DMS 273 (cell line): ENCODE measurements around the gene KCNJ10.

ENCODE experiments used
- DNase-seq: peaks from one replicate; lab custom pipeline; 2025; ENCODE audit not compliant: unreplicated experiment; lab: John Stamatoyannopoulos, UW

The KCNJ10 gene

DNA sequence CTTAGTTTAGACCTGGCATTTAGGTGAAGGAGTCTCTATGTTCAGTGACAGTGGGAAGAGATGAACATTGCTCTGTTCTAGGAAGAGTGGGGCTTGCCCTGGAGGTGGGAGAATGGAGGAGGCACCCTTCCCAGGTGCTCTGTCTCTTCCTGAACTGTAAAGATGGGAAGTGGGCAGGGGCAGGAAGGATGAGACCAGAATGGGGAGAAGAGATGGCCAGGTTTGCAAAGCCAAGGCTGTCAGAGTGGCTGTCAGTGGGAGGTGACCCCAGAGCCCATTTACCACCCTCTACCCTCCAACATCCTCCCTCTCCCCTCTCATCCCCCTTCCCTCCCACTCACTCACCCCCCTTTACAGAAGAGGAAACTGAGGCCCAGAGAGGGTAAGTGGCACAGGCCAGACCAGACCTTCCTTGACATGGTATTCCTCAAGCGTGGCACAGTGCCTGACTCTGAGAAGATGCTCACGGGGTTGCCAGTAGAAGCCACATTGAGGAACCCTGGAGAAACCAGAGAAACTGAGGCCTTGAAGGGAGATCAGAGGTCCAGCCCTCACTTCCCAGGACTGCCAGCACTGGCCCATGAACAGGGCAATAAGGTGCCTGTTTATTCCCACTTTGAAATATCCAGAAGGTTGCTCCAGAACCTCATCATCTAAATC, 29.9 kb upstream of the KCNJ10 start:
- no peak for DNase-seq

DNA sequence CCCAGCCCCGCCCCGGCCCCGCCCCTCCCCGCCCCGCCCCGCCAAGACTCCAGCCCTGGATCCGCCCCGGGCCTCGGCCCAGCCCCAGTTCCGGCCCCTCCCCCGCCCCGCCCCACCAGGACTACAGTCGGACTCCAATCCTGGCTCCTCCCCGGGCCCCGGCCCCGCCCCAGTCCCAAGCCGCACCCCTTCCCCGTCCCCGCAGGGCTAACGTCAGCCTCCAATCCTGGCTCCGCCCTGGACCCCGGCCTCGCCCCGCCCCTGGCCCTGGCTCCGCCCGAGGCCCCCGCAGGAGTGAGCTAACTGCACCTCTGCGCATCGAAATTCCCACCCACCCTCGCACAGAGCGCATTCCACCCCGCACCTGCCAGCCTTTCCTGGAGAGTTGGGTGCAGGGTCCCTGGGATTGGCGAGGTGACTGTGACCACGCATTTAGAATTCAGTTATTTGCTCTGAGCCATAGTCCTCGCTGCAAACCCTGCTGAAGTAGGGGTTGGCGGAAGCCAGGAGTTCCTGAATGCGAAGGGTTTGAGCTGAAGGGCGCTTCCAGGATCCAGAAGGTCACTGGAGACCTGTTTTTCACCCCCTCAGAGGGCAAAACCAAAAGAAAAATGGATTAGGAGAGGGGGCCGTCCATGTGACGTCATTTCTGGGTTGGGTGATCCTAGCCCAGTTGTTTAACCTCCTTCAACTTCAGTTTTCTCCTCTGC, 29.0 kb upstream of the KCNJ10 start:
- DNase-seq: peak; percentile 97

GRCh38 chr1:160097911-160098851, 28.2 kb upstream of the KCNJ10 start, which contains the start of gene IGSF8:
TSS of gene IGSF8 (minus strand) at chr1:160098619. CDS start at chr1:160098472, 147 bp downstream.
- DNase-seq: peak; percentile 92

DNA sequence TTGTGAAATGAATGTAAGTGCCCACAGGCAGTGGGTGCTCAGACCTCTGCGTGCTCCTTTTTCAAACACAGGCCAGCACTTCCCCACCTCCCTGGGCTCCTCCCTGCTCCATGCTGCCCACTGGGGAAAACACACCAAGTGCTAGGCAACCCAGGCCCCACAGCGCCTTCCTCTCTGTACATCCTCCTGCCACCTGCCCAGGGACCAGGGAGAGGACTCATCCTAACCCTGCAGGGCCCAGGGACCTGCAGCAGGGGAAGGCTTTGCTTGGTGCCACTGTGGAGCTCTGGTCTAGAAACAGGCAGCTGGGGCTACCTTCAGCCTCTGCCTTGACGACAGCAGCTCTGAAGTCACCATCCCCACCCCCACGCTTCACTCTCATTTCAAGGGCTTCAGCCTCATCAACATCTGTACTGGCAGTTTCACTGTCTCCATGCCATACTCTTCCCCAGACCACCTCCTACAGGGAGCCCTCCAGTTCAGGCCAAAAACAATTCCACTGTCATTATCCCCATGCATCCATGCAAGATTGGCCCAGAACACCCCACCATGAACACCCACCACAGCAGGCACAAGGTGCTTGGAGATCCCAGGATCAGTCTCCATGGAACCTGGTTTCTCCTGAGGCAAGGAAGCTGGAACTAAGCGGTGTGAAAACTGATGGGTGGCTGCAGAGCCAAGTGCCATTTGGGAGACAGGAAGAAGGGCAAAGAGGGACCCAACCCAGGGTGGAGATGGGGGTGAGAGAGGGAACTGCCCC, 27.4 kb upstream of the KCNJ10 start:
- DNase-seq: no peak

GRCh38 chr1:160096274-160097116, 26.5 kb upstream of the KCNJ10 start:
- DNase-seq: no peak

GRCh38 chr1:160095382-160096105, 25.6 kb upstream of the KCNJ10 start:
- DNase-seq: no peak

DNA sequence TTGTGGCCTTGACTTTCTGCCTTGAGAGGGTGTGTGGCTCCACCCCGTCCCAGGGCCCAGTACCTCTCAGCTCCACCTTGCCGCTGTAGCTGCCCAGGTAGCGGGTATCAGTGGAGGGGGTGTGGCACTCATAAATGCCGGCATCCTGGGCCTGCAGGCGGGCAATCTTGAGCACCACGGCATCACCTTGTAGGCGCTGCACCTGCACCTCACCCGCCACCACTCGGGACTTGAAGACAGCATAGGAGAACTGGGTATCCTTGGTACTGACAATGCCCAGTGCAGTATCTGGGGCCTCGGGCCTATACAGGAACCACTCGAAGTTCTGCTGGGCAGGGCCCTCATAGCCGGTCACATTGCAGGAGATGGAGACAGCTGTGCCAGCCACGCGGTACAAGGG, 24.8 kb upstream of the KCNJ10 start:
- no peak for DNase-seq

- no peak for DNase-seq
Measured at GRCh38 chr1:160094291-160094625, 24.3 kb upstream of the KCNJ10 start.

GRCh38 chr1:160093624-160094290, 23.8 kb upstream of the KCNJ10 start:
- DNase-seq: no peak

- no peak for DNase-seq
Measured at GRCh38 chr1:160093069-160093395, 23.1 kb upstream of the KCNJ10 start.

GRCh38 chr1:160092366-160093068, 22.6 kb upstream of the KCNJ10 start:
- DNase-seq: no peak

DNA sequence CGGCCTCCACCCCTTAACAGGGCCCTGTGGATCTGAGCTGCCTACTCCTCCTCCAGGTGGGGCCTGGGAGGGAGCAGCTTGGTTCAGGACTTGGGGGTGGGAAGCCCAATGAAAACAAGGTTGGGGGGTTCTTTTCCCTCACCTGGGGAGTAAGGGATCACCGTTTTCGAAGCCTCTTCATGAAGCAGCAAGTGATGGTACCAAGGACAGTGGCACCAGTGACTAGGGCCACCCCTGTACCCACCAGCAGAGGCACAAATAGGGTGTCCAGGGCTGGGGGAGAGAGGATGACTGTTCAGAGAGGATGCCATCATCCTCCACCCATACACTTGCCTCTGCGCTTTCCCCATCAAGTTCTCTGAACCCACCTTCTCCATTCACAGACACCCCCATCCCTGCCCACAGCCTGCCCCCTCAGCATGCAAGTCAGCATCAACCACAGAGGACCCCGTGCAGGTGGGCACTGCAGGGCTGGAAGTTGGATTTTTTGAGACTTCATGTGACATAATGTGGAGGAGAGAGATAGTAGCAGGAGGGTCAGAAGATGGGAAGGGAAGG, 21.8 kb upstream of the KCNJ10 start:
- DNase-seq: no peak

GRCh38 chr1:160090760-160091159, 20.8 kb upstream of the KCNJ10 start:
- DNase-seq: peak; percentile 28

DNA sequence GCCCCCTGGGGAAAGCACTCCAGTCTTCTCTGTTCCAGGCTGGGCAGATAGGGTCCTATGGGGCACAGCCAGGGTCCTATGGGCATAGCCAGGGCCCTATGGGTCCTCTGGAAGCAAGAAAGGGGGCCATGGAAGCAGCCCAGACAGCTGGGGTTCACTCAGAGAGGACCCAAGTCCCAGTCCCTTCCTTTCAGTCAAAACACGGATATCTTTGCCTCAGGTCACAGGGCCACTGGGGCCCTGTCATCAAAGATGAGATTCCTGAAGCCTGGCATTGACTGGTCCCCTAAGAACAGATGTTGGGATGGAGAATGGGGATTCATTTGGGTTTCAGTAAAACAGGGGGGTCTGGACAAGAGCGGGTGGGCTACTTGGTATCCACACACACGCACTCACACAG, 19.9 kb upstream of the KCNJ10 start:
- DNase-seq: no peak

- no peak for DNase-seq
Measured at GRCh38 chr1:160087118-160087662, 17.2 kb upstream of the KCNJ10 start.

DNA sequence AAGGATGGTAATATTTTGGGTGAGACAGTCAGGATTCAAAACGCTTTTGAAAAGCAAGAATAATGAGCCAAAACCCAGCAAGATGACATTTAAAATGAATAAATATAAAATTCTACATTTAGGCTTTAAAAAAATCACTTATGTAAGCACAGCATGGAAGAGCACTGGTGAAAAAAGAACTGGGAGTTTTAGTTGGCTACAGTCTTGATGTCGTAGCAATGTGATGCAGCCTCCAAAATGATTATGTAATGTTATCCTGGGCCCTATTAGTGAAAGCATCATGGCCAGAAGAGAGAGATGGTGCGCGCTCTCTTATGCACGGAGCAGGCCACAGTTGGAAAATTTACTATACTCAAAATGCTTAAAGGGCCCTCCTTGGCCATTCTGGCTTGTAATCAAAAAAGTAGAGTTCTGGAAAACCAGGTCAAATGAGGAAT, 16.5 kb upstream of the KCNJ10 start:
- DNase-seq: no peak

DNA sequence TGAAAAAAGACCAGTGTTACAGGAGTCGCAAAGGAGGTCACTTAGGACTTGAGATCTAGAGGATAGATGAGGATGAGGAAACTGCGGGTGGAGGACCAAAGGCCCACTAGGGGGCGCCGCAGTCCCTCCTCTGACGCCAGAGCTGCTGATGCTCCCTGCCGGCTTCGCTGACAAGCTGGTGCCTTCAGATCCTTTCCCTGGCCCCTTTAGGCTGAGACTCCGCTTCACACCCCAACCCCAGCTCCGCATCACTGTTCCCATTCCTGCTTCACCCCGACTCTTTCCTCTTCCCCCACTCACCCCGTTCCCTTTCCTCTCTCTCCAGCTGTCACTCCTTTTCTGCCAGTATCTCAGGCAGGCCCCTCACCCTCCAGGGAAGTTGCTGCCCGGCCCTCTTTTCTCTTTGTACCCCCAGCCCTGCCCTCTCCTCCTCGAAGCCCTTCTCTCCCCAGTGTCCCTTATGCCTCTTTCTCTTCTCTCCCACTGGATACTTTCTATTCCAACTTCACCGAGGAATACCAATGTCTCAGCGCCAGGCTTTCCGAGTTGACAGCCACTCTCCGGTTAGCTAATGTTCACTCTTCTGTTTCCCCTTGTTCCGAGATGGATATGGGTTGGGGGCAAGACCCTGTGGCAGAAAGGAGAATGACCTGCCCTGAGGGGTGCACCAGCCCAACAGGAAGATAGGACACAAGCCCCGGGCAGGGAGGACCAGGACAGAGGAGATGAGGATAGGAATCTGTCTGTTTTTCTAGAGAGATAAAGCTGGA, 15.9 kb upstream of the KCNJ10 start:
- DNase-seq: peak; percentile 93
